Measurements from ENCODE around the gene ODF4. TPM values are rescaled to one million over a fixed set of nuclear protein-coding genes. Genes with fewer than 3 reads are reported as not detected.

The ODF4 gene
- not detected in 2 replicates for total RNA-seq

DNA sequence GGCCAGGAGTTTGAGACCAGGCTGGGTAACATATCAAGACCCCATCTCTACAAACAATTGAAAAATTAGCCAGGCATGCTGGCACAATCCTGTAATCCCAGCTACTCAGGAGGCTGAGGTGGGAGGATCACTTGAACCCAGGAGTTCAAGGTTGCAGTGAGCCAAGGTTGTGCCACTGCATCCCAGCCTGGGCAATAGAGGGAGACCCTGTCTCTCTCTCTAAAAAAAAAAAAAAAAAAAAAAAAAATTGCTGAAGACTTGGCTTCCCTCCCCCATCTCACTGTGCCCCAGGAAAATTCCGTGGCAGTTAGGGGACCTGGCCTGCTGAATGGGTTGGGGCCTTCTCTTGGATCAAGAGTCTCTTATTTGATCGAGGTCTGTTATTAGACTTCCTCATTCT is at the start of gene ODF4:
Gene ODF4, plus strand, starts transcription at position 301 of the 400 bp plus-strand sequence. CDS start 212 bp downstream, outside the sequence.

GRCh38 chr17:8376271-8377067 is 36.8 kb downstream of the ODF4 start, which contains the start of gene KRABD2:
TSS of gene KRABD2 (minus strand) at chr17:8376704.

GRCh38 chr17:8383143-8383822 is 43.6 kb downstream of the ODF4 start, which contains the start of gene RPL26:
TSS of gene RPL26 (minus strand) at chr17:8383193. CDS start at chr17:8382310, 883 bp downstream.

Small RNA genes within 50 kb of the gene (small RNA-seq; reads per million reads assigned to genes)
- 0.08 reads per million for gene RF00265

Other genes starting within 250 kb of the ODF4 start
- gene ALOXE3, start 221.3 kb upstream of the ODF4 start, total RNA-seq = not detected in 2 replicates
- 0.37 and 0.39 TPM in 2 replicates for gene HES7, start 215.7 kb upstream of the ODF4 start, total RNA-seq
- 27.2 and 38.1 TPM in 2 replicates for gene PER1, start 187.4 kb upstream of the ODF4 start, total RNA-seq
- gene VAMP2, start 176.9 kb upstream of the ODF4 start, total RNA-seq = 3.3 and 5.5 TPM in 2 replicates
- gene TMEM107, start 163.5 kb upstream of the ODF4 start, total RNA-seq = 23.9 and 30.1 TPM in 2 replicates
- gene BORCS6, start 149.7 kb upstream of the ODF4 start, total RNA-seq = 5.9 and 6.2 TPM in 2 replicates
- 24.6 and 32.6 TPM in 2 replicates for gene AURKB, start 129.3 kb upstream of the ODF4 start, total RNA-seq
- gene CTC1, start 91.8 kb upstream of the ODF4 start, total RNA-seq = 6.6 and 12.1 TPM in 2 replicates
- 53.6 and 83.7 TPM in 2 replicates for gene PFAS, start 90.6 kb upstream of the ODF4 start, total RNA-seq
- gene RANGRF, start 51.2 kb upstream of the ODF4 start, total RNA-seq = 7.6 and 8.1 TPM in 2 replicates
- 1.1 and 1.2 TPM in 2 replicates for gene SLC25A35, start 44.4 kb upstream of the ODF4 start, total RNA-seq
- gene ARHGEF15, start 29.6 kb upstream of the ODF4 start, total RNA-seq = not detected in 2 replicates
- 1,773 and 4,256 TPM in 2 replicates for gene RPL26, start 43.4 kb downstream of the ODF4 start, total RNA-seq
- not detected in 2 replicates for gene RNF222, start 58.0 kb downstream of the ODF4 start, total RNA-seq
- 39.3 and 53.2 TPM in 2 replicates for gene NDEL1, start 96.0 kb downstream of the ODF4 start, total RNA-seq

Measured in subcutaneous preadipocyte (primary cell).